HG03439 (cell line): ENCODE data around the gene KIAA1217.

Experiments
- ATAC-seq: cut with Tn5 transposase; IDR thresholded peaks from one replicate; pipeline ENCODE4 v1.9.1; 2021; ENCODE audit warnings: mild to moderate bottlenecking, moderate library complexity; ENCODE audit not compliant: unreplicated experiment

Gene KIAA1217

DNA sequence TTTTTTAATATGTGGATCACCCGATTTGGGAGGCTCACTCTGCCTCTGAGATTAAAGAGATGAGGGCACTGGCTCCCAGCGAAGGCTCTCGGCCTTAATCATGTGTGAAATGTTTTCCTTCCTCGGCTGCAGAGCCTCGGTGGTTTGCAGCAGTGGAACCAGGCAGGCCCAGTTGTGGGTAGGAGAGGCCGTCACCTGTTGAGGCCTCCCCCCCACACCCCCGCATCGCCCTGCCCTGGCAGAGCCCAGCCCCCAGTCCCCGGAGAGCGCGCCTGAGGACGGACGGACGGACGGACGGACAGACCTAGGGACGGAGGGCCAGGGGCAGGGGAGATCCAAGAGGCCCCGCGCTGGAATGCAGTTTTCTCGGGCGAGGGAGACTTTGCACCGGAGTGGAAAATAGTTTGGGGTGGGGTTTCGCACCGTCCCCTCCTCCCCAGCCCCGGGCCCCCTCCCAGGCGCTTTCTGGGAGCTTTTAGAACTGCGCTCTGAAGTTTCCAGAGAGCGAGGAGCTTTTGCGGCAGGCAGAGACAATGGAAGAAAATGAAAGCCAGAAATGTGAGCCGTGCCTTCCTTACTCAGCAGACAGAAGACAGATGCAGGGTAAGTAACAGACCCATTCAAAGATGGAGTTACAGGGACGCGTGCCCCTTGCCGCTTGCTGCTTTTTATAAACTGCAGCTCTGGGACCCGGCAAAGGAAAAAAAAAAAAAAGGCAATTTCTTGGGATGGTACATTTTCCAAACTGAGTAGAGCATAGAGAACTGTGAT is at the start of gene KIAA1217:
Gene KIAA1217 (plus strand): TSS at position 478 of the 771 bp plus-strand sequence. CDS start 56 bp downstream, at position 534.
- ATAC-seq: no peak

DNA sequence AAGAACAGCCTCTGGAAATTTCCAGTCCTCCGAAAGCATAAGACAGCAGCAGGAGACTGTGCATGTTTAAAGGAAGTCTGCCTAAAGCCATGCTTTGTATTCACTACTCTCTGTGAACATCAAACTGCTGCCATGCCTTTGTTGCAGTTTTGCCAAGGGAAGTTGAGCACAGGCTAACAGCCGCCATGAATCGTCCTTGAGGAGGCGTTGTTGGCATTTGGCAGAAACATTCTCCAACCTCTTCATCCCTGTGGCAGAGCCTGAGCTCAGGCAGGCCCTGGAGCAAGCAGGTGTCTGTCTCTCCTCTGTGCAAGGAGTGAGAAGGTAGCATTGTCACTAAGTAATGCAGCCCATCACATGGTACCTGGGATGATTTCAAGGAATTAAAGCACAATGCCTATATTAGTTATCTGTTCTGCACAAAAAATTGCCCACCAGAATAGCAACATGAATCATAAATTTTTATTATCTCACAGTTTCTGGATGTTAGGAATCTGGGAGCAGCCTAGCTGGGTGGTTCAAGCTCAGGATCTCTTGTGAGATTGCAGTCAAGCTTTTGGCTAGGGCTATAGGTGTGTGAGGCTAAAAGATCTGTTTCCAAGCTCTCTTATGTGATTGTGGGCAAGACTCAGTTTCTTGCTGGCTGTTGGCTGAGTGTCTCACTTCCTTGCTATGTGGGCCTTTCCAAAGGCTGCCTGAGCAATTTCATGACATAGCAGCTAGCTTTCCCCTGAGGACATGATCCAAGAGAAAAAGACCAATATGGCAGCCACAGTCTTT is 46.5 kb upstream of the KIAA1217 start:
- no peak for ATAC-seq

DNA sequence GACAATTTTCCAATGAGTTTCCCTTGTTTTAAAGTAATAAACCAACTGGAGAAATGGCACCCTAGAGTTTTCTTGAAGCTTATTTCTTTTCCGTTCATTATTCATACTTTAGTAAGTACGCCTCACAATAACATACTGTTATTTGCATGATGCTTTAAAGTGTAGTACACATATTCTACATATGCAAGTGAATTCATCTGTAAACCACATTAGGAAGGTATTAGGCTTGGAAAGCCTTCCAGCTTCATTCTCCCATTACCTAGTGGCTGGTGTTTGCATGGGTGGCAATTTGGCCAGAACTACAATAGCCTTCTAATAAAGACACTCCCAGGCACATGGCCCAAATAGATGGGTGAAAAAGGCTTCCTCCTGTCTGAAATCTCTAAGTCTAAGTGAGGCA is 45.5 kb upstream of the KIAA1217 start:
- ATAC-seq: no peak

- ATAC-seq: no peak
Measured at GRCh38 chr10:24168258-24169170, 40.4 kb upstream of the KIAA1217 start.

- no peak for ATAC-seq
Measured at GRCh38 chr10:24170199-24170598, 38.7 kb upstream of the KIAA1217 start.

DNA sequence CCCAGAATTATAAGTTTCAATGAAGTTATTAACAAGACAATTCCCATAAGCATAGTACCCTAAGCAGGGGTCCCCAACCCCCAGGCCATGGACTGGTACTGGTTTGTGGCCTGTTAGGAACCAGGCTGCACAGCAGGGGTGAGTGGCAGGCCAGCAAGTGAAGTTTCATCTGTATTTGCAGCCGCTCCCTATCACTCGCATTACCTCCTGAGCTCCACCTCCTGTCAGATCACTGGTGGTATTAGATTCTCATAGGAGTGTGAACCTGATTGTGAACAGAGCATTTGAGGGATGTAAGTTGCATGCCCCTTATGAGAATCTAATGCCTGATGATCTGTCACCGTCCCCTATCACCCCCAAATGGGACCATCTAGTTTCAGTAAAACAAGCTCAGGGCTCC is 36.0 kb upstream of the KIAA1217 start:
- ATAC-seq: no peak

DNA sequence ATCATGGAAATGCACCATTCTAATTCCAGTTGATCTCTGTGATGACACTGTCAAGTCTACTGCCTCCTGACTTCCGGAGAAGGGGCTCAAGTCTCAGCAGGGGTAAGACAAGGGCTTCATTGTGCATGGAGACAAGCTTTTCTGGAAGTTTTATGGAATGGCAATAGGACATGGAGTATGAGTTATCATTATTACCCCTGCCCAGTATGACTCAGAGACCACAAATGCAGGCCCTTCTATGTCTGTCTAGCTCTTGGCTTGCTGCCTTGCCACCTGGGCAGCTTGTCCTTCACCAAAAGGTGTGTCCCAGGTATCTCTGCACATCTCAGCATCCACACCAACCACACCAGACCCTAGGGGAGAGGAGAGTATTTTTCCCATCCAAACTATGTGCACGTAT is 34.9 kb upstream of the KIAA1217 start:
- no peak for ATAC-seq

GRCh38 chr10:24176658-24177057 is 32.3 kb upstream of the KIAA1217 start:
- no peak for ATAC-seq

- ATAC-seq: no peak
Measured at GRCh38 chr10:24177636-24178035, 31.3 kb upstream of the KIAA1217 start.

DNA sequence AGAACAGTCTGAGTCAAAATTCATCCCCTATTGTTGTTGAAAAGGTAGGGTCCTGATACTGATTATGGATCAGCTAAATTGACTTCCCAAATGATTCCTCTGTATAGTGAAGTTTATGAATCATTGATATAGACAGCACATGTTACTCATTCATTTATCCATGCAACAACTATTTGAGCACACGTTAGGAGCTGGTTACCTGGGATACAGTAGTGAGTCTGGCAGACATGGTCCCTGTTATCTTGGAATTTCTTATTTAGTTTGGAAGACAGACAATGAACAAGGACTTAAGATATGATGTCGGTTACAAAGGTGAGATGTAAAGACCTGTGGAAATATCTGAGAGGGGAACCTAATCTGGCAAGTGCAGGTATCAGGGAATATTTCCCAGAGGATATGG is 28.0 kb upstream of the KIAA1217 start:
- no peak for ATAC-seq

- ATAC-seq: no peak
Measured at GRCh38 chr10:24184455-24184854, 24.5 kb upstream of the KIAA1217 start.

- no peak for ATAC-seq
Measured at GRCh38 chr10:24193330-24193729, 15.6 kb upstream of the KIAA1217 start.

GRCh38 chr10:24197263-24197662 is 11.7 kb upstream of the KIAA1217 start:
- no peak for ATAC-seq

DNA sequence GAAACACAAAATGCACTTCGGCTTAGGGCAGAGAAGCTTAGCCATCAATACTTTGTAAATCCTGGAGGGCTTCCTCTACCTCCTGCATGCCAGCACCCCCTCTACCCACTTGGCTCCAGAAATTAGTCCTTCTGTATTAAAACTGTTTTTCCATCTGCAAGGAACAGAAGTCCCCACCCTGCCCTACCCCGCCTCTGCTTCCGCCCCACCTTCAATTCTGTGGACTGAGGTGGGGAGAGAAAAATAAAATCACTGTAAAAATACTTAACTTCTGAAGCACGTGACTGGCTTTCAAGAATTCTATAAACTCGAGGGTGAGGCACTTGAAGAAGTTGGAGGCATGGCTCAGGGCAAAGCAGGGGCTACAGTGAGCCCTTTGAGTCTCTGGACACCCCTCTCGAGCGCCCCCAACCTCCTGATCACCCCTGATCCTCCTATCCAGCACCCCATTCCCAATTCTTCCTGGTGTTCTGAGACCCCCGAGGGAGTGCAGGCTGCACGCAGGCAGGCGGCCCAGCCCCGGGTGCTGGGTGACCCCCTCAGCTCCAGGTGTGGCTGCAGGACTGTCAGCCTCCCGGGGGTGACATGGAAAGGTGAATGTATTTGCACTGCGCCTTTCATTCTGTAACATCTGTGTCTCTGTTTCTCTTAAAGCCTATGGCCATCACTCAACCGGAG is 7.3 kb upstream of the KIAA1217 start:
- ATAC-seq: no peak

GRCh38 chr10:24202181-24202570 is 6.8 kb upstream of the KIAA1217 start:
- no peak for ATAC-seq

DNA sequence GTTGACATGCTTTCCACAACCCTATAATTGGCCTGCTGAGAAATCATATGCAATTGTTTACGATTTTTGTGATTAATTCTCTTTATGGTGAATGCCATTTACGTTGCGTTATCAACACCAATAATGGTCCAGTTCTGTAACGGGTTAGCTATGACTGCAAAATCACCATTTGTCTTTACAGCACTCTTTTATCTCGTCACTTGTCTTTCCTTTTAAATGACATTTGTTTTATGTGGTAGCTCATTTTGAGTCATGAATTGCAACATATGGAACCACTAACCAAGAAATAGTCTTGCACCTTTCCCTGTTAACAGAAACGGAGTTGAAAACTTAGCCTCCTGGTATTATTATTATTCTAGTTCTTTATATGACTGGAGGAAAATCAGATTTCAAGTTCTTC is 3.1 kb upstream of the KIAA1217 start:
- ATAC-seq: no peak

DNA sequence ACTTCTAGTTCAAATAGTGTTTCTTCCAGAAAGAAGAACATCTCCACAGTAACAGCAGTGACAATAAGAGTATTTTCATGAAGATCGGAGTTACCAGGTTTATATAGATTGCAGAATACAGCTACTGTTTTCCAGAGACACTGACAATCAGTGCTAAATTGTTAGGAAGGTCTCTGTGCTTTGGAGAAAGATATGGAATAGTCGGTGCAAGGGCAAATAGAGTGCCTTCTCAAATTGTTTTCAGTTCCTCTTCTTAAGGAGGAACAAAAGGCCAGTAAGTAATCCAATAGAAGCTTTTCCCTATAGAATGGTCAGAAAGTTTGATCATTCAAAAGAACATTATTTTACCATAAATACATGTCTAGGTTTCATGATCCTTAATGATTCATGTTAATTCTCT is 2.6 kb upstream of the KIAA1217 start:
- no peak for ATAC-seq

- ATAC-seq: no peak
Measured at GRCh38 chr10:24206926-24207325, 2.0 kb upstream of the KIAA1217 start.

GRCh38 chr10:24207341-24207740 is 1.6 kb upstream of the KIAA1217 start:
- ATAC-seq: no peak

- no peak for ATAC-seq
Measured at GRCh38 chr10:24207781-24208611, 942 bp upstream of the KIAA1217 start.
